Nephron (organoid): ENCODE measurements around the gene ATRNL1.

Experiments
- H3K27ac Mint-ChIP-seq, 3 experiments: 2 replicates each; pipeline ENCODE4 v1.8.0; 2020; ENCODE audit warnings: mixed read lengths in 3 of 3, mild to moderate bottlenecking in 2 of 3, moderate library complexity in 1 of 3
- H3K27me3 Mint-ChIP-seq: 2 replicates; pipeline ENCODE4 v1.8.0; 2021; ENCODE audit warnings: low read depth, mild to moderate bottlenecking, moderate library complexity, mixed read lengths
- H3K36me3 Mint-ChIP-seq: 2 replicates; pipeline ENCODE4 v1.8.0; 2020; ENCODE audit warnings: low read depth, mixed read lengths
- H3K4me1 Mint-ChIP-seq: 2 replicates; pipeline ENCODE4 v1.8.0; 2020; ENCODE audit warnings: mixed read lengths
- H3K4me3 Mint-ChIP-seq, 3 experiments: 2 replicates each; pipeline ENCODE4 v1.8.0; 2020; ENCODE audit warnings: mild to moderate bottlenecking in 3 of 3, mixed read lengths in 3 of 3, moderate library complexity in 2 of 3
- H3K9me3 Mint-ChIP-seq: 2 replicates; pipeline ENCODE4 v1.8.0; 2020; ENCODE audit warnings: mixed read lengths
- TF ChIP-seq, protein P1 (sequence below), 3 experiments: fragments of 200-600 bp; sonication (generic); IDR thresholded peaks; one replicate each; pipeline ENCODE4 v1.5.0; 2021; ENCODE audit warnings: antibody characterized with exemption in 3 of 3; ENCODE audit not compliant: unreplicated experiment in 3 of 3

The ATRNL1 gene

DNA sequence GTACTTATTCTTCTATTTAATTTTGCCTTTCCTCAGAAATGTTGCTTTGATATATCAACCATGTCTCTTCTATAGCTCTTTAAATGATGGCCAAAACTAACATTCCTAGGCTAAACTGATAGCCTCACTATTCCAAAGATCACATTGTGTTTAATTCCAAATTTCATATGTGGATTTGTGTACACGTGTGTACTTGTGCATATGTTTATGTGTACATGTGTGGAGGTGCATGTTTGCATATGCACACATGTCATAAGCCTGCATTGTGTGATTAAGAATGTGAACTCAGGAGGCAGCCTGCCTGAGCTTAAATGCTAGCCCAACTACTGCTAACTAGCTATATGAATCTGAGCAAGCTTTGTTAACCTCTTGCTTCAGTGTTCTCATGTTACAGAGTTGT is 753.4 kb downstream of the ATRNL1 start:
- no peaks in the 10 kb centered on the region for H3K27me3 Mint-ChIP-seq
- no peaks in the 10 kb centered on the region for H3K36me3 Mint-ChIP-seq
- no peak overlapping the region for H3K4me3 Mint-ChIP-seq
- H3K9me3 Mint-ChIP-seq: no peaks in the 10 kb centered on the region
- TF ChIP-seq, protein P1, sequence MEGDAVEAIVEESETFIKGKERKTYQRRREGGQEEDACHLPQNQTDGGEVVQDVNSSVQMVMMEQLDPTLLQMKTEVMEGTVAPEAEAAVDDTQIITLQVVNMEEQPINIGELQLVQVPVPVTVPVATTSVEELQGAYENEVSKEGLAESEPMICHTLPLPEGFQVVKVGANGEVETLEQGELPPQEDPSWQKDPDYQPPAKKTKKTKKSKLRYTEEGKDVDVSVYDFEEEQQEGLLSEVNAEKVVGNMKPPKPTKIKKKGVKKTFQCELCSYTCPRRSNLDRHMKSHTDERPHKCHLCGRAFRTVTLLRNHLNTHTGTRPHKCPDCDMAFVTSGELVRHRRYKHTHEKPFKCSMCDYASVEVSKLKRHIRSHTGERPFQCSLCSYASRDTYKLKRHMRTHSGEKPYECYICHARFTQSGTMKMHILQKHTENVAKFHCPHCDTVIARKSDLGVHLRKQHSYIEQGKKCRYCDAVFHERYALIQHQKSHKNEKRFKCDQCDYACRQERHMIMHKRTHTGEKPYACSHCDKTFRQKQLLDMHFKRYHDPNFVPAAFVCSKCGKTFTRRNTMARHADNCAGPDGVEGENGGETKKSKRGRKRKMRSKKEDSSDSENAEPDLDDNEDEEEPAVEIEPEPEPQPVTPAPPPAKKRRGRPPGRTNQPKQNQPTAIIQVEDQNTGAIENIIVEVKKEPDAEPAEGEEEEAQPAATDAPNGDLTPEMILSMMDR (IDR thresholded peaks at IDR 0.05; ENCODE audit: unreplicated experiment in 3 of 3): no peak
- no peak overlapping the region for H3K27ac Mint-ChIP-seq
- H3K4me1 Mint-ChIP-seq: peaks cover 14% of the 10 kb centered on the region

DNA sequence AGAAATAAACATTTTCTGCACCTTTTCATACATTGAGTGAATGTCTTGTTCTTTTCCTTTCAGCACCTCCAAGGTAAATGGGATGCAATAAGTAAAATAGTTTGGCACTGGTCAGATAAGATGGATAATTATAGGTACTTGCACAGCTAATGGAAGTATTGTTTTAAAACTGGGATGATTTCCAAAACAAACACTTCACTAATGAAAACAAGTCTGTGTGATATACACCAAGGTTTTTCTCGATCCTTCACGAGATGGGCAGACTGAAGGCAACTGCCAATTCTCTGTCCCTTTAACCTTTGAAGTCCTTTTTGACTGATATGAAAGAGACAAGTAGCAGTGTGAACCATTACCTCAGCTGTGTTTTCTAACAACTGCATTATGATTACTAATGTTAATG is 756.0 kb downstream of the ATRNL1 start:
- H3K4me3 Mint-ChIP-seq: no peak overlapping the region
- no peaks in the 10 kb centered on the region for H3K9me3 Mint-ChIP-seq
- TF ChIP-seq, protein P1 (IDR thresholded peaks at IDR 0.05; ENCODE audit: unreplicated experiment in 3 of 3): no peak
- H3K27ac Mint-ChIP-seq: peak overlapping the region in 1 of 3 experiments; percentile 17
- no peaks in the 10 kb centered on the region for H3K36me3 Mint-ChIP-seq
- H3K27me3 Mint-ChIP-seq: no peaks in the 10 kb centered on the region
- peaks cover 14% of the 10 kb centered on the region for H3K4me1 Mint-ChIP-seq

GRCh38 chr10:115850666-115851065 is 757.5 kb downstream of the ATRNL1 start:
- Mint-ChIP-seq H3K4me1 (peaks cover 14% of the 10 kb centered on the region), H3K9me3 (no peaks in the 10 kb centered on the region), H3K27ac (no peak overlapping the region), H3K27me3 (no peaks in the 10 kb centered on the region), H3K36me3 (no peaks in the 10 kb centered on the region), H3K4me3 (no peak overlapping the region)
- TF ChIP-seq, protein P1 (IDR thresholded peaks at IDR 0.05; ENCODE audit: unreplicated experiment in 3 of 3): no peak

- Mint-ChIP-seq H3K9me3 (no peaks in the 10 kb centered on the region), H3K4me3 (no peak overlapping the region), H3K27ac (no peak overlapping the region), H3K4me1 (peaks cover 8% of the 10 kb centered on the region), H3K27me3 (no peaks in the 10 kb centered on the region), H3K36me3 (no peaks in the 10 kb centered on the region)
- TF ChIP-seq, protein P1 (IDR thresholded peaks at IDR 0.05; ENCODE audit: unreplicated experiment in 3 of 3): no peak
These were observed 758.5 kb downstream of the ATRNL1 start for GRCh38 chr10:115851695-115852094.

DNA sequence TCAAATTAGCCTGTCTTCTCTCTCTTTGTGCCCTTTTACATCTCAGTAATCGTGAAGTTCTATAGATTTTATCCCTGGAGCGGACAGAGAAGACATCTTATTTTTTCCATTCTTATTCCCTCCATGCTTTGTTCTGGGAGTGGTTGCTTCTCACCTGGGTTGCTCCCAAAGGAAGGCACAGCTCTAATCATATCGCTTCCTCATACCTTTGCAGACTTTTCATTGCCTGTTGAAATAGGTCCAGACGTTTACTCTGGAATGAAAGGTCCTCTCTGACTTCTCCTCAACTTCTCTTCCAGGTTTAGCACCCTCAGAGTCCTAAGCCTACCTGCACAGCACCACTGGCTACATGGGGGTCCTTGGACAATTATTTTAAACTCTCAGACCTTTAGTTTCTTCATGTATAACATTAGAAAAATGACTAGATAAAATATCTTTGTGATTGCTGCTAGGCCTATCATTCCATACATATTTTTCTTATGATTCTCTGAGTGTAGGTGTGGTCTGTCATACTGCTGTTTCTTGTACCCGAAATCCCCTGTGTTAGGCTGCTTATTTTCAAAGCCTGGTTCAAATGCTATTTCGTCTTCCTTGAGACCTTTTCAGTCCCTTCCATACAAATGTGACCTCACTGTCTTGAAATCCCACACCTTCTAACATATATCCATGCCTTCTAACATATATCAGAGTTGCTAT is 761.7 kb downstream of the ATRNL1 start:
- no peaks in the 10 kb centered on the region for H3K4me1 Mint-ChIP-seq

More for the DNA sequence above, 761.7 kb downstream of the ATRNL1 start:
- H3K36me3 Mint-ChIP-seq: peaks cover 3% of the 10 kb centered on the region
- H3K9me3 Mint-ChIP-seq: no peaks in the 10 kb centered on the region
- TF ChIP-seq, protein P1 (IDR thresholded peaks at IDR 0.05; ENCODE audit: unreplicated experiment in 3 of 3): no peak
- no peak overlapping the region for H3K4me3 Mint-ChIP-seq
- no peaks in the 10 kb centered on the region for H3K27me3 Mint-ChIP-seq
- H3K27ac Mint-ChIP-seq: no peak overlapping the region
